ENCODE results near the gene ARHGAP11A. TPM values are rescaled to one million over a fixed set of nuclear protein-coding genes. Genes with fewer than 3 reads are reported as not detected.

Gene ARHGAP11A
- total RNA-seq, 1 experiment from 2014 or later: 126 TPM

DNA sequence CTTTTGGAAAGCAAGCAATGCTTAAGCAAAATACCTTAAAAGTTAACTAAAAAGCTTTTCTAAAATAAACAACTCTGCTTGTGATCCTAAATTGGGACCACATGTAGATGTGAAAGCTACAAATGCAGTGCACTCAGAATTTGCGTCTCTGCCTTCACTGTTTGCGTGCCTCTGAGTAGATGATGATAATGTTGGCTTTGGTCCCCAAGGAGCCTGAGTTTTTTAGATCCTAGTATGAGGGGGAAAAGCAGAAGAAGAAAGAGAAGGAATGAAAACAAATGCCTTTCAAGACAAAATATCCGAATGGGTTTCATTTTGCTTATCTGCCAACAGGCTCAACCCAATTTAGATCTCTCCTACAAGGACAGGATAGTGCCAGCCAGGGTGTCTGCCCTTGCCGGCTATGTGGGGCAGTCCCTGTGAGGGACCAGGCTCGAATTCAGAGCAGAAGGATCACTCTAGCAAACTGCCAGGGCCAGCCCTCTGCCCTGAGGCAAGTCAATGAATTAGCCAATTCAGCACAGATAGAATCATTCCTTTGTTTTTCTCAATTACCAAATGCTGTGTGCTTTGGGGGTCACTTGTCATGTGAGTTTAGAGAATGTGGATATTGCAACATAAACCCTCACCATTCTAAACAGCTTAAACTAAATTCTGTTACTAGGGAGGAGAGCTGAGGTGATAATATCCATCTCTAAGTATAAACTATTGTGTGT lies 54.8 kb downstream of the ARHGAP11A start:
- H3K9me3 Mint-ChIP-seq (ENCODE audit: unreplicated experiment): no peaks in the 10 kb centered on the region
- no peaks in the 10 kb centered on the region for H3K9me3 ChIP-seq
- BruUV-seq (replicated peaks): no TSS peak
- H3K27ac Mint-ChIP-seq (ENCODE audit: unreplicated experiment): no peak overlapping the region
- TF ChIP-seq, protein P1, sequence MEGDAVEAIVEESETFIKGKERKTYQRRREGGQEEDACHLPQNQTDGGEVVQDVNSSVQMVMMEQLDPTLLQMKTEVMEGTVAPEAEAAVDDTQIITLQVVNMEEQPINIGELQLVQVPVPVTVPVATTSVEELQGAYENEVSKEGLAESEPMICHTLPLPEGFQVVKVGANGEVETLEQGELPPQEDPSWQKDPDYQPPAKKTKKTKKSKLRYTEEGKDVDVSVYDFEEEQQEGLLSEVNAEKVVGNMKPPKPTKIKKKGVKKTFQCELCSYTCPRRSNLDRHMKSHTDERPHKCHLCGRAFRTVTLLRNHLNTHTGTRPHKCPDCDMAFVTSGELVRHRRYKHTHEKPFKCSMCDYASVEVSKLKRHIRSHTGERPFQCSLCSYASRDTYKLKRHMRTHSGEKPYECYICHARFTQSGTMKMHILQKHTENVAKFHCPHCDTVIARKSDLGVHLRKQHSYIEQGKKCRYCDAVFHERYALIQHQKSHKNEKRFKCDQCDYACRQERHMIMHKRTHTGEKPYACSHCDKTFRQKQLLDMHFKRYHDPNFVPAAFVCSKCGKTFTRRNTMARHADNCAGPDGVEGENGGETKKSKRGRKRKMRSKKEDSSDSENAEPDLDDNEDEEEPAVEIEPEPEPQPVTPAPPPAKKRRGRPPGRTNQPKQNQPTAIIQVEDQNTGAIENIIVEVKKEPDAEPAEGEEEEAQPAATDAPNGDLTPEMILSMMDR (IDR thresholded peaks at IDR 0.05; ENCODE audit: insufficient read depth in 1 of 2, low read depth in 1 of 2, low read length in 1 of 2, severe bottlenecking in 1 of 2, unreplicated experiment in 1 of 2): no peak
- H3K27me3 Mint-ChIP-seq (ENCODE audit: insufficient read depth, unreplicated experiment): no peaks in the 10 kb centered on the region
- DNase-seq: no peak
- intact Hi-C loops (cut with micrococcal nuclease; ENCODE audit: unreplicated experiment): no loop called here
- ChIA-PET CTCF (no interaction called here), POLR2A (no interaction called here)
- no peaks in the 10 kb centered on the region for H3K36me3 Mint-ChIP-seq (ENCODE audit: insufficient read depth, unreplicated experiment)
- no peak overlapping the region for H3K4me3 Mint-ChIP-seq (ENCODE audit: unreplicated experiment)
- no peaks in the 10 kb centered on the region for H3K27me3 ChIP-seq (replicated peaks; ENCODE audit: control insufficient read depth, insufficient read depth, low read length)
- no peaks in the 10 kb centered on the region for H3K4me1 ChIP-seq
- no peaks in the 10 kb centered on the region for H3K4me1 Mint-ChIP-seq (ENCODE audit: low read depth, unreplicated experiment)
- H3K4me3 ChIP-seq (ENCODE audit: low read depth, low read length): no peak overlapping the region
- no peaks in the 10 kb centered on the region for H3K36me3 ChIP-seq (ENCODE audit: control insufficient read depth, insufficient read depth, low read length)

DNA sequence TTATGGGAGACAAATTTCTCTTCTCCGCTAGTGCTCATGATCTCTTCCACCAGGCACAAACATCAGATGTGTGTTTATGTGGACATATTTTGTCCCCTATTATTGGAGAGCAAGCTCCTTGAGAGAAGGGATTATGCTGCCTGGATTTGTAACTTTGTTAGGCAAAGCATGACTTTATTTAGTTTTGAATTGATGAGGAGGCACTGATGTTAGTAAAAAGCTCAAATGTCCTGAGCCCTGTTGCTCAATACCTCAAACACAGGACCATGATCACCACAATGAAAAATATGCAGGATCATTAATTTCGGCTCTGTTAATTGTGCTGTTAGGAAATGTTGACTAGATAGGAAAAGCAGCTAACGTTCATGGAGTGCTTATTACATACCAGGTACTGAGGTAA lies 55.3 kb downstream of the ARHGAP11A start:
- H3K27me3 ChIP-seq (replicated peaks; ENCODE audit: control insufficient read depth, insufficient read depth, low read length): no peaks in the 10 kb centered on the region

GRCh38 chr15:32671339-32672325 lies 56.3 kb downstream of the ARHGAP11A start:
- H3K9me3 Mint-ChIP-seq (ENCODE audit: unreplicated experiment): no peaks in the 10 kb centered on the region
- ChIA-PET POLR2A (no interaction called here), CTCF (interaction anchor here (0.6 to 1.0 kb wide), 2 partner anchors 9 to 265 kb away, joined by 3 read pairs; no protein-coding TSS in a partner anchor)
- TF ChIP-seq, protein P1 (IDR thresholded peaks at IDR 0.05; ENCODE audit: insufficient read depth in 1 of 2, low read depth in 1 of 2, low read length in 1 of 2, severe bottlenecking in 1 of 2, unreplicated experiment in 1 of 2): no peak
- H3K4me1 ChIP-seq: no peaks in the 10 kb centered on the region
- H3K36me3 ChIP-seq (ENCODE audit: control insufficient read depth, insufficient read depth, low read length): no peaks in the 10 kb centered on the region
- intact Hi-C loops (cut with micrococcal nuclease; ENCODE audit: unreplicated experiment): no loop called here
- no peak overlapping the region for H3K4me3 Mint-ChIP-seq (ENCODE audit: unreplicated experiment)
- no peak for DNase-seq
- no peaks in the 10 kb centered on the region for H3K27me3 Mint-ChIP-seq (ENCODE audit: insufficient read depth, unreplicated experiment)
- H3K27ac Mint-ChIP-seq (ENCODE audit: unreplicated experiment): no peak overlapping the region
- no peaks in the 10 kb centered on the region for H3K4me1 Mint-ChIP-seq (ENCODE audit: low read depth, unreplicated experiment)
- BruUV-seq (replicated peaks): no TSS peak
- H3K4me3 ChIP-seq (ENCODE audit: low read depth, low read length): no peak overlapping the region
- no peaks in the 10 kb centered on the region for H3K9me3 ChIP-seq
- no peaks in the 10 kb centered on the region for H3K27me3 ChIP-seq (replicated peaks; ENCODE audit: control insufficient read depth, insufficient read depth, low read length)
- H3K36me3 Mint-ChIP-seq (ENCODE audit: insufficient read depth, unreplicated experiment): no peaks in the 10 kb centered on the region

More for the DNA sequence above, 55.3 kb downstream of the ARHGAP11A start:
- H3K27ac Mint-ChIP-seq (ENCODE audit: unreplicated experiment): no peak overlapping the region
- CTCF ChIA-PET: interaction anchor here (0.6 kb wide), 1 partner anchor 266 kb away, joined by 3 read pairs; no protein-coding TSS in a partner anchor
- intact Hi-C loops (cut with micrococcal nuclease; ENCODE audit: unreplicated experiment): no loop called here
- H3K36me3 Mint-ChIP-seq (ENCODE audit: insufficient read depth, unreplicated experiment): no peaks in the 10 kb centered on the region
- DNase-seq: no peak
- Histone ChIP-seq H3K4me1 (no peaks in the 10 kb centered on the region), H3K9me3 (no peaks in the 10 kb centered on the region), H3K36me3 (ENCODE audit: control insufficient read depth, insufficient read depth, low read length) (no peaks in the 10 kb centered on the region), H3K4me3 (ENCODE audit: low read depth, low read length) (no peak overlapping the region)
- no peaks in the 10 kb centered on the region for H3K27me3 Mint-ChIP-seq (ENCODE audit: insufficient read depth, unreplicated experiment)
- TF ChIP-seq, protein P1 (IDR thresholded peaks at IDR 0.05; ENCODE audit: insufficient read depth in 1 of 2, low read depth in 1 of 2, low read length in 1 of 2, severe bottlenecking in 1 of 2, unreplicated experiment in 1 of 2): no peak
- no peak overlapping the region for H3K4me3 Mint-ChIP-seq (ENCODE audit: unreplicated experiment)
- no peaks in the 10 kb centered on the region for H3K9me3 Mint-ChIP-seq (ENCODE audit: unreplicated experiment)
- POLR2A ChIA-PET: no interaction called here
- H3K4me1 Mint-ChIP-seq (ENCODE audit: low read depth, unreplicated experiment): no peaks in the 10 kb centered on the region
- no TSS peak for BruUV-seq (replicated peaks)

All from Caco-2 (cell line).